Suprapubic skin (tissue), 4 donors: Measurements from ENCODE around the gene SLK.

Experiments
- POLR2A ChIP-seq, 2 donors: fragments of 450-650 bp; IDR thresholded peaks; one replicate each; pipeline ENCODE4 v1.6.1; 2017; ENCODE audit warnings: antibody characterized with exemption in 2 of 2, mild to moderate bottlenecking in 2 of 2, moderate library complexity in 2 of 2
- POLR2AphosphoS5 ChIP-seq, 3 donors: sonication (generic); formaldehyde crosslinking; IDR thresholded peaks; one replicate each; pipeline ENCODE4 v1.6.1; 2017; ENCODE audit warnings: antibody characterized with exemption in 3 of 3
- TF ChIP-seq, protein P1 (sequence below), 2 donors: fragments of 200-600 bp in 1 of 2; fragments of 450-650 bp in 1 of 2; sonication (generic) in 1 of 2; IDR thresholded peaks; one replicate each; pipeline ENCODE4 v1.5.1; 2016 to 2019; ENCODE audit warnings: antibody characterized with exemption in 2 of 2, mild to moderate bottlenecking in 1 of 2, moderate library complexity in 1 of 2

DNA sequence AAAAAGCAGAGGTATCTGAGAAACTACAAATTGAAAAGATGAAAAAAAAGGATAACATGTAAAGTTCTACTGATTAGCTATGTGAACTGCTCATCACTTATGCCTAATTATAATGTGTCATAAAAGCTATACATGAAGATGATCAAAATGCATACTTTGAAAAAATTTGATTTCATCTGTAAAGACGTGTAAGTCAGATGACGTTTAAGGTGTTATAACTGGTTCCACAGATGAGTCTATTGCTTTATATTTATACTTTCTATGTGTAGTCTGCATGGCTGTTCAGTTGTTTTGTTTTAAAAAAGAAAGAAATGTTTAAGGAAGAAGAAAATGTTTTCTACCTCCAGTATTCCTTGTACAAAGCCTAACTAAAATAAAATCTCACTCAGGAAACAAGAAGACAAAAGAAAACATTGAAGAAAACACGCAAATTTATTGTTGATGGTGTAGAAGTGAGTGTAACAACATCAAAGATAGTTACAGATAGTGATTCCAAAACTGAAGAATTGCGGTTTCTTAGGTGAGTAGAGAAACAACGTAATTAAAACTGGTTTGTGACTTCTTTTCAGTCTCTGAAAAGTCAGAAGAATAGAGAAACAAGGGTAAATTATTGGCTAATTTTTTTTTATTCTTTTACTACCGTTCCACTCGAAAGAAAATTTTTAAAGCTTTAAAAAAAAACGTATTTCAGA is 38.4 kb downstream of the SLK start:
- TF ChIP-seq, protein P1, sequence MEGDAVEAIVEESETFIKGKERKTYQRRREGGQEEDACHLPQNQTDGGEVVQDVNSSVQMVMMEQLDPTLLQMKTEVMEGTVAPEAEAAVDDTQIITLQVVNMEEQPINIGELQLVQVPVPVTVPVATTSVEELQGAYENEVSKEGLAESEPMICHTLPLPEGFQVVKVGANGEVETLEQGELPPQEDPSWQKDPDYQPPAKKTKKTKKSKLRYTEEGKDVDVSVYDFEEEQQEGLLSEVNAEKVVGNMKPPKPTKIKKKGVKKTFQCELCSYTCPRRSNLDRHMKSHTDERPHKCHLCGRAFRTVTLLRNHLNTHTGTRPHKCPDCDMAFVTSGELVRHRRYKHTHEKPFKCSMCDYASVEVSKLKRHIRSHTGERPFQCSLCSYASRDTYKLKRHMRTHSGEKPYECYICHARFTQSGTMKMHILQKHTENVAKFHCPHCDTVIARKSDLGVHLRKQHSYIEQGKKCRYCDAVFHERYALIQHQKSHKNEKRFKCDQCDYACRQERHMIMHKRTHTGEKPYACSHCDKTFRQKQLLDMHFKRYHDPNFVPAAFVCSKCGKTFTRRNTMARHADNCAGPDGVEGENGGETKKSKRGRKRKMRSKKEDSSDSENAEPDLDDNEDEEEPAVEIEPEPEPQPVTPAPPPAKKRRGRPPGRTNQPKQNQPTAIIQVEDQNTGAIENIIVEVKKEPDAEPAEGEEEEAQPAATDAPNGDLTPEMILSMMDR (IDR thresholded peaks at IDR 0.05) = no peak
- no peak for TF ChIP-seq POLR2AphosphoS5 (IDR thresholded peaks at IDR 0.05)
- TF ChIP-seq POLR2A (IDR thresholded peaks at IDR 0.05) = no peak
